GM20000 (cell line): ENCODE results near the gene CFAP58.

Experiments used
- DNase-seq: peaks from one replicate; pipeline ENCODE4 v3.0.0; 2012; ENCODE audit warnings: low spot score
- TF ChIP-seq, protein P1 (sequence below): IDR thresholded peaks from 2 replicates; pipeline ENCODE4 v1.5.1; 2012; ENCODE audit warnings: mild to moderate bottlenecking, control low read depth; ENCODE audit errors: extremely low read depth, missing control alignments

Gene CFAP58

GRCh38 chr10:104337985-104338735 lies 15.5 kb upstream of the CFAP58 start, which contains the start of gene ITPRIP:
Gene ITPRIP (minus strand): TSS chr10:104338465. CDS start chr10:104316051, 22,414 bp downstream.
- peak; percentile 81 for DNase-seq
- TF ChIP-seq, protein P1, sequence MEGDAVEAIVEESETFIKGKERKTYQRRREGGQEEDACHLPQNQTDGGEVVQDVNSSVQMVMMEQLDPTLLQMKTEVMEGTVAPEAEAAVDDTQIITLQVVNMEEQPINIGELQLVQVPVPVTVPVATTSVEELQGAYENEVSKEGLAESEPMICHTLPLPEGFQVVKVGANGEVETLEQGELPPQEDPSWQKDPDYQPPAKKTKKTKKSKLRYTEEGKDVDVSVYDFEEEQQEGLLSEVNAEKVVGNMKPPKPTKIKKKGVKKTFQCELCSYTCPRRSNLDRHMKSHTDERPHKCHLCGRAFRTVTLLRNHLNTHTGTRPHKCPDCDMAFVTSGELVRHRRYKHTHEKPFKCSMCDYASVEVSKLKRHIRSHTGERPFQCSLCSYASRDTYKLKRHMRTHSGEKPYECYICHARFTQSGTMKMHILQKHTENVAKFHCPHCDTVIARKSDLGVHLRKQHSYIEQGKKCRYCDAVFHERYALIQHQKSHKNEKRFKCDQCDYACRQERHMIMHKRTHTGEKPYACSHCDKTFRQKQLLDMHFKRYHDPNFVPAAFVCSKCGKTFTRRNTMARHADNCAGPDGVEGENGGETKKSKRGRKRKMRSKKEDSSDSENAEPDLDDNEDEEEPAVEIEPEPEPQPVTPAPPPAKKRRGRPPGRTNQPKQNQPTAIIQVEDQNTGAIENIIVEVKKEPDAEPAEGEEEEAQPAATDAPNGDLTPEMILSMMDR = no peak

DNA sequence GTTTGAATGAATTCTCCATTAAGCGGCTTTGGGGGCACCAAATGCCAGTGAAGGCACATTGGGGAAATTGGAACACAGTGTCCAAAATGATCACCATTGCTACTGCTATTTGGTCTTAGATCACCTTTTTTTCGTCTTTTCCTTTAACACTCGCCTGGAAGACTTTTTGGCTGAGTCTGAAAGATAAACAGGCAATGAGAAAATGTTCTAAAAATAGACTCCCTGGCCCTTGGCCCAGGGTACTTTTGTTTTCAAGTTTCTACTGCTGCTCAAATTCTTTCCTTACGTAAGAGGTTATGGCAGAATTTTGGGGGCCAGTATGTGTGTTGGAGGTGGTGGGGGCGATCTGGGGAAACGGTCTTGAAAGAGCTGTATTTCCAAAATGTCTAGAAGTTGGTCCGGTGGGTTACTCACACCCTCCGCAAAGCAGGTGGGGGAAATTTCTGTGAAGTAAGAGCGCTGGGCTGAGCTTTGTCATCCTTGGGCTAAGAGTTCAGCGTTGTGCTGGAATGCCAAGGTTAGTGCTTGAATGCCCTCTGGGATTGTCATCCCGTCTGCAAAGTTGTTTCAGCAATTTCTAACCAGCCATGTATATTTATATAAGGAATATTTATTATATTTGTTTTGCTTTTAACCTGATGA lies 14.0 kb upstream of the CFAP58 start:
- DNase-seq = no peak
- TF ChIP-seq, protein P1 = no peak

- no peak for DNase-seq
- TF ChIP-seq, protein P1 = no peak
Measured at GRCh38 chr10:104340111-104340526, 13.5 kb upstream of the CFAP58 start.

- TF ChIP-seq, protein P1 = no peak
Measured at GRCh38 chr10:104340641-104341040, 13.0 kb upstream of the CFAP58 start.

GRCh38 chr10:104342941-104343411 lies 10.7 kb upstream of the CFAP58 start:
- TF ChIP-seq, protein P1 = no peak
- DNase-seq = no peak

More at GRCh38 chr10:104340641-104341040, 13.0 kb upstream of the CFAP58 start:
- no peak for DNase-seq

DNA sequence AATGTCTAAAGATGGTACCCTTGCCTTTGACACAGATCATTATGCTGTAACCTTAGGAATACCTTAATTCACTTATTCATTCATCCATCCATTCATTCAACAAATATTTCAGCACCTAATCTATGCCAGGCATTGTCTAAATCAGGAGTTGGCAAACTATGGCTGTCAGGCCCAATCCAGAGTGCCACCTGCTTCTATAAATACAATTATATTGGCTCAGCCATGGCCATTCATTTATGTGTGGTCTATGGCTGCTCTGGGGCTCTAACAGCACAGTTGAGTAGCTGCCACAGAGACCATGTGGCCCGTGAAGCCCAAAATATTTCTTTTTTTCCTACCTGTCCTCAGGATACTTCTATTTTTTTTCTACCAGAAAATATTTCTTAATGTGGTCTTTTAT lies 9.4 kb upstream of the CFAP58 start:
- TF ChIP-seq, protein P1 = no peak
- DNase-seq = no peak

DNA sequence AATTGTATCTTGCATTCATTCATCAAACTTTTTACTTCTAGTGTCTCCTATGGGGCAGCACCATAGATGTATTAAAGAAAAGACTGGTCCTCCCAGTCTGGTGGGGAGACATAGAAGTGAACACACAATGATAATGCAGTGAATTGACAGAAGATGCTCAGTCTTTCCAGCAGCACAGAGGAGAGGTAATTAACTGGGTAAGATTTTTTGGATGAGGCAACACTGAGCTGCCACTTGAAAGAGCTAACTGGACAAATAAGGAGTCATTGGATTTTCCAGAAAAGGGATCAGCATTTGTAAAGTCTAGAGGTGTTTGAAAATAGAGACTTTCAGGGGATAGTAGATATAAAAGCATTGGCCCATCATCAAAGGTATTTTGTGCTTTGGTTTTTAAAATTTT lies 8.1 kb upstream of the CFAP58 start:
- no peak for DNase-seq

More for the DNA sequence above, 8.1 kb upstream of the CFAP58 start:
- TF ChIP-seq, protein P1 = no peak
